ENCODE measurements around the gene GORASP2. TPM values are rescaled to one million over a fixed set of nuclear protein-coding genes. Genes with fewer than 3 reads are reported as not detected.
A peak's percentile ranks its signal among the peaks of the same experiment; 100 is the strongest.

The GORASP2 gene
- total RNA-seq (35.5 TPM), polyA plus RNA-seq (53.0 TPM)

DNA sequence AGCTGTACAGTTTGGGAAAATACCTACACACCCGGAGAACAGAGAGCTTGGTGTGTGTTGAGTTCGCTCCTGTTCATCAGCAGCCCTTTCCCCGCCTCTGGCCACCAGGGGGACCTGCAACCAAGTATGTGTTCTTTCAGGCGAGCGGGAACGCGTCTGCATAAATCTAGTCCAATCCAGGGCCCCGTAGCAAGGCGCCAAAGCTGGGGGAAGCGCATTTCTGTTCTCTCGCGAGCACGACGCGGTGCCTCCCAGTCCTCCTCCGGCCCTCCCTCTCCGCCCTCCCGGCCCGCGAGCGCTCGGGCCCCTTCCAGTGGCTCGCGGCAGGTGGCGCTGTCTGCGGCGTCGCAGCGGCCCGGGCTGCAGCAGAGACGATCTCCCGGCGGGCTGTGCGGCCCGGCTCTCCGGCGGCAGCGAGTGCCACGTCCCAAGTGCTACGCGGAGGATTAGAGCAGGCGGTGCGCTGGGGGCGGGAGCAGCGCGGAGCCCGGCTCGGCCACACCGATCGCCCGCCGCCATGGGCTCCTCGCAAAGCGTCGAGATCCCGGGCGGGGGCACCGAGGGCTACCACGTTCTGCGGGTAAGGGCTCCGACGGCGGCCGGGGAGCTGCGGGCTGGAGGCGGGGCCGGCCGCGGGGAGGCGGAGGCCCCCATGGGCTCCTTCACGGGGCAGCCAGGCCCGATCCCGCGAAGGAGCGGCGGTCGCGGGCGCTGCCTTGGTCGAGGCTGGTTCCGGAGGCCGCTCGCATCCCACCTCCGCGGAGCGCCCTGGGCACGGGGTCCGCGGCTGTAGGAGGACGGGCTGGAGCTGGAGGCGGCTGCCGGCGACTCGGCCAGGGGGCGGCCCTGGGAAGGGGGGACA is at the start of gene GORASP2:
Gene GORASP2 (plus strand): TSS at position 430 of the 862 bp plus-strand sequence. CDS start 88 bp downstream, at position 518.
- H3K4me3 ChIP-seq (ENCODE audit: low read depth, low read length) = peak within 1 kb of the TSS; percentile 91
- H3K36me3 ChIP-seq (ENCODE audit: insufficient read depth) = no peaks in the 10 kb centered on the region
- whole genome bisulfite sequencing = under 1% methylated on average over 95 of the region's 95 CpGs
- peak; percentile 97 for DNase-seq (ENCODE audit: extremely low spot score)
- H3K4me1 ChIP-seq (ENCODE audit: insufficient read depth) = no peaks in the 10 kb centered on the region
- peak within 1 kb of the TSS; percentile 93 for H3K27ac ChIP-seq (ENCODE audit: low read depth)

DNA sequence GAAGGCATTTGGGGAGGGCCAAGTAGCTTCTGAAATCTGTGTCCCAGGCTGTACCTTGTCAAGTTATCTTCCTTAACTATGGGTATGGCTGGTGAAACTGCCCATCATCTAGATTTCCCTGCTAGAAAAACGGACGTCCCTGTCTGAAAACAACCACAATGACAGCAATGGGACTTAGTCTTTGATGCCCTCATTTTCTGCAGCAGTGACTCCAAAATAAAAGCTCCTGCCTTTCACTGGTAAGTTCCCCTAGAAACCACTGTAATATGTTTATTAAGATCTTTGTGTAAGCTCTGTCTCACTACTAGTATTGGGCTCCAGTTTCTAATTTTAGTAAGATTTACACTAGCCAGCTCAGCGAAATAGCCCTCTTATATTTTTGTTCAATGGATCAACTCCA is 47.2 kb upstream of the GORASP2 start:
- H3K27ac ChIP-seq (ENCODE audit: low read depth) = no peak overlapping the region
- H3K36me3 ChIP-seq (ENCODE audit: insufficient read depth) = no peaks in the 10 kb centered on the region
- no peak for DNase-seq (ENCODE audit: extremely low spot score)
- 27% methylated on average over 3 of the region's 3 CpGs for WGBS
- H3K4me3 ChIP-seq (ENCODE audit: low read depth, low read length) = no peak overlapping the region
- no peaks in the 10 kb centered on the region for H3K4me1 ChIP-seq (ENCODE audit: insufficient read depth)

DNA sequence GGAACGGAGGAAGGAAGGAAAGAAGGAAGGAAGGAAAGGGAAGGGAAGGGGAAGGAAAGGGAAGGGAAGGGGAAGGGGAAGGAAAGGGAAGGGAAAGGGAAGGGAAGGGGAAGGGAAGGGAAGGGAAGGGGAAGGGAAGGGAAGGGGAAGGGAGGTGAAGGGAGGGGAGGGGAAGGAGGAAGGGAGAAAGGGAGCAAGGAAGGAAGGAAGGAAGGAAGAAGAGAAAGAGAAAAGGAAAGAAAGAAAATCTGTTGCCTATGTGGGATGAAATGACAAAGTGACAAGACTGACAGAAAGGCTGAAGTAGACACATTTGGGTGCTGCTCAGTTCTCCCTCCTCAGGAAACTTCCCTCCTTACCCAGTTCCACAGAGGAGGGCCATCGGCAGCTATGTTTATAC is 46.3 kb upstream of the GORASP2 start:
- Histone ChIP-seq H3K27ac (ENCODE audit: low read depth) (no peak overlapping the region), H3K4me3 (ENCODE audit: low read depth, low read length) (no peak overlapping the region)
- WGBS = 87% methylated on average over 2 of the region's 2 CpGs

DNA sequence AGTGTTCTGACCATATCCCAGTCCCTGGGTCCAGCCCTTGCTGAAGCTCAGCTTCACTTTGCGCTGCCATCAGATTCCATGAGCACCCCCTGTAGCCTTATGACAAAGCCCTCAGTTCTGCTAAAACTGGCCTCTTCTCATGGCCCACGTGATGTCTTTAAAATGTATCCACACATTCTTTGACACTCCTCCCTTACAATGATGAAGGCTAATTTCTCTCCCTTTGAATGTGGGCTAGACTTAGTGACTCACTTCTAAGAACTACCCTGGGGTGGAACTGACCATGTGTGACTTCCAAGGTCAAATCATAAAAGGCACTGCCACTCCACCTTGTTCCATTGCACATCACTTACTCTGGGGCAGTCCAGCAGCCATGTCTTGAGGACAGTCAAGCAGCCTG is 45.4 kb upstream of the GORASP2 start:
- no peaks in the 10 kb centered on the region for H3K36me3 ChIP-seq (ENCODE audit: insufficient read depth)
- no peak for DNase-seq (ENCODE audit: extremely low spot score)
- no peak overlapping the region for H3K4me3 ChIP-seq (ENCODE audit: low read depth, low read length)
- 86% methylated on average over 2 of the region's 2 CpGs for WGBS
- H3K27ac ChIP-seq (ENCODE audit: low read depth) = no peak overlapping the region
- no peaks in the 10 kb centered on the region for H3K4me1 ChIP-seq (ENCODE audit: insufficient read depth)

More for the DNA sequence above, 46.3 kb upstream of the GORASP2 start:
- Histone ChIP-seq H3K4me1 (ENCODE audit: insufficient read depth) (no peaks in the 10 kb centered on the region), H3K36me3 (ENCODE audit: insufficient read depth) (no peaks in the 10 kb centered on the region)
- DNase-seq (ENCODE audit: extremely low spot score) = no peak

DNA sequence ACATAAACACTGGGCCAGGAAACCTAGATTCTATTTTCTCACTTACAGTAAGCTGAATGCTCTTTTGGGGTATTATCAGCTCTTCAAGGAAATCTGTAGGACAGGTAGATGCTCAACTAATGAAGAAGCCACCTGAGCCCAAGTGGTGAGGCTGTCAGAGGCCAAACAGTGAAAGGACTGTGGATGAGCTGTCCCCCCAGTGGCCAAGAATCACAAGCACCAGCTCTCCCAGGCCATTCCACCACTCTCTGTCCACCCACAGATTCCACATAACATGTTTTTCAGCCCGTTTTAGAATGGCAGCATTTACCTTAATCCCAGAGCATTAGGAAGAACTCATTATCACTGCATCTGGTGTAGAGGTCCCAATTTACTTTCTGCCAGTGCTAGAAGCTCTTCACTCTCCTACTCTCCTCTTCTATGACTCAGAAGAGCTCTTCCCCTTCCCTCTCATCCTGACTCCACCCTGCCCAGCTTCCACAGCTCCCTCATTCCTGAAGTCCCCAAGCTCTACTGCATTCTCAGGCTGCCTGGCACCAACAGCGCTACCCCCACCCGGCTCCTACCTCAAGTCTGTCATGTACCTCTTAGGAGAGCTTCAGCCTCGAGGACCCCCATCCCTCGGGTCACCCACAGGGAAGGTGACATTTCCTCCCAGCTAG is 43.8 kb upstream of the GORASP2 start:
- Histone ChIP-seq H3K4me3 (ENCODE audit: low read depth, low read length) (no peak overlapping the region), H3K4me1 (ENCODE audit: insufficient read depth) (no peaks in the 10 kb centered on the region), H3K27ac (ENCODE audit: low read depth) (no peak overlapping the region), H3K36me3 (ENCODE audit: insufficient read depth) (no peaks in the 10 kb centered on the region)
- WGBS = 85% methylated on average over 5 of the region's 5 CpGs
- DNase-seq (ENCODE audit: extremely low spot score) = no peak

DNA sequence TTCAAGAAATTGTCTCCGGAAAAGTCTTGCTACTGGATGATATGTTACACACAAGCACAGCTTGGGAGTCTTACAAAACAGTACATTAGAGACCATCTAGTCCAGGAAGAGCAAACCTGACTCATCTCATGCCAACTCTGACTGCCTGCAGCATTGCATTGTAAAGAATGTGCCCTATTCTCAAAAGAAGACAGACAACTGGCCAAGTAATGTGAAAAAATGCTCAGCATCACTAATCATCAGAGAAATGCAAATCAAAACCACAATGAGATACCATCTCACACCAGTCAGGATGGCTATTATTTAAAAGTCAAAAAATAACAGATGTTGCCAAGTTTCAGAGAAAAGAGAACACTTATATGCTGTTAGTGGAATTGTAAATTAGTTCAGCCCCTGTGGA is 42.7 kb upstream of the GORASP2 start:
- WGBS = 90% methylated on average over 1 of the region's 1 CpG
- H3K36me3 ChIP-seq (ENCODE audit: insufficient read depth) = no peaks in the 10 kb centered on the region
- no peak overlapping the region for H3K4me3 ChIP-seq (ENCODE audit: low read depth, low read length)
- no peak for DNase-seq (ENCODE audit: extremely low spot score)
- H3K4me1 ChIP-seq (ENCODE audit: insufficient read depth) = no peaks in the 10 kb centered on the region
- H3K27ac ChIP-seq (ENCODE audit: low read depth) = no peak overlapping the region

DNA sequence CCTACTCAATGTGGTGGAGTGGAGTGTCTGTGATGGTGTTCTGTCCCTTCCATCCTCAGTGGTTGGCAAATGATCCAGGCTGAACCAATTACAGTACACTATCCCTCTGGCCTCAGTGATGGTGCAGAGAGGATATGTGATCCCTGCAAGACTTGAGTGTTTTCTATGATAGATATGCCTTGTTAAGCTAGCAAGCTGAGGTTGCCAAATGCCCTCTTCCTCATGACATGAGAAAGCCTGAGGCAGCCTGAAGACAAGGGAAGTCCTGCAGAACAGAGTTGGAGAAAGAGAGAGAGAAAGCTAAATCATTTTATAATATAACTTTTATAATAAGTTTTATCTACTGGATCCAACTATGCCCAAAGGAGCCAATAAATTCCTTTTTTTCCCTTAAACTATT is 41.6 kb upstream of the GORASP2 start:
- Histone ChIP-seq H3K27ac (ENCODE audit: low read depth) (no peak overlapping the region), H3K4me3 (ENCODE audit: low read depth, low read length) (no peak overlapping the region), H3K4me1 (ENCODE audit: insufficient read depth) (no peaks in the 10 kb centered on the region), H3K36me3 (ENCODE audit: insufficient read depth) (no peaks in the 10 kb centered on the region)
- no peak for DNase-seq (ENCODE audit: extremely low spot score)

DNA sequence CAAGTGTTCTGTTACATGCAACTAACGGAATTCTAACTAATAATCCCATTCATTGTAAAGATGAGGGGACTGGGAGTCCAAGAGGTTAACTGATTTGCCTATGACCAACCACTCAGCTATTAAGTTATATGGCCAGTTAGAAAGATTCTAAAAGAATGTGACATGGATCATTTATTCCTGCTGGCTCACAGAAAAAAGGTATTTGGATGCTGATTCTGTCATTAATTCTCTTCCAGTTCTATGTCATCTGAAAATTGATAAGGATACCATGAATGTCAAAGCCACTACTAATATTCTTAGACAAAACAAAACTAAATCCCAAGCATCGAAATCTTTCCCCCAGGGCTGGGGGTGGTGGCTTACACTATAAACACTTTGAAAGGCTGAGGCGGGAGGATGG is 41.2 kb upstream of the GORASP2 start:
- WGBS = 40% methylated on average over 3 of the region's 3 CpGs
- no peaks in the 10 kb centered on the region for H3K4me1 ChIP-seq (ENCODE audit: insufficient read depth)
- no peak for DNase-seq (ENCODE audit: extremely low spot score)
- H3K27ac ChIP-seq (ENCODE audit: low read depth) = no peak overlapping the region
- no peaks in the 10 kb centered on the region for H3K36me3 ChIP-seq (ENCODE audit: insufficient read depth)
- H3K4me3 ChIP-seq (ENCODE audit: low read depth, low read length) = no peak overlapping the region

DNA sequence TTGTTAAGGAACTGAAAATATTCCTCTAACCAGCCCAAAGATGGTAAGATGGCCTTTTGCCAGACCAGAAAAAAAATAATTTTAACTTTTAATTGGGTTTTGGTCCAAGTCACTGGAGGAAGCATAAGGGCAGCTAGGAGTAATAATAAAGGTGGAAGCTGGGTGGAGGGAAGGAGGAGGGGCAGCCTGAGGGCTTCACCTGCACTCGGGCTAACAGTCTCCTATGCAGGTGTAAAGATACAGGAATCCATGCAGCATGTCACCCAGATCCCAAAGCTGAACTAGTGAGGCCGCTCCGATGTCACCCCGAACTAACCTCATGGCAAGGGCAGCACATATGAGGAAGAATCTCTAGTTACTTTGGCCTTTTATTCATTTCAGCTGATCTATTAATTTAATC is 37.2 kb upstream of the GORASP2 start:
- WGBS = 90% methylated on average over 4 of the region's 4 CpGs
- no peaks in the 10 kb centered on the region for H3K36me3 ChIP-seq (ENCODE audit: insufficient read depth)
- no peaks in the 10 kb centered on the region for H3K4me1 ChIP-seq (ENCODE audit: insufficient read depth)
- no peak overlapping the region for H3K4me3 ChIP-seq (ENCODE audit: low read depth, low read length)
- no peak overlapping the region for H3K27ac ChIP-seq (ENCODE audit: low read depth)
- no peak for DNase-seq (ENCODE audit: extremely low spot score)

DNA sequence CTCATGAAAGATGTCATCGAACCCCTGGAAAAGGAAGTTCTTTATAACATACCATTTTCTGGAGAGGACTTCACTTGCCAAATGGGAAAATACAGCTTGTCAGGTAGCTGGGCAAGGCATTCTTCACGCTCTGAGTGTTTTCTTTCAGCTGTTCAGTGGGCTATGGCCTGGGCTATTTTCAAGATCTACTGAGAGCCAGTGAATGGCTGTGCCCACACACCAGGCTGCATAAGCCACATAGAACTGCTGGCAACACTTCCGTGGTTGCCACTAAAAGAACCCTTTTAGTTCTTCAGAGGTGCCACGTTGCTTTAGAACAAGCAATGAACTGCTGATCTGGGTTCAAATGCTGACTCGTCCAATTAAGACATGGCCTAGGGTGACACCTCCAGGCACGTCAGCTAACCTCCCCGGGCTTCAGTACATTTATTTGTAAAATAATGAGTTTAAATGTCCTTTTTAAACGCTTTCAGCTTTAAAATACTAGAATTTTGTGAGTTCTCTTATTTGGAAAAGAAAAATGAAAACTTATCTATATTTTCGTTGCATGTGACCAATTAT is 36.6 kb upstream of the GORASP2 start:
- no peak overlapping the region for H3K4me3 ChIP-seq (ENCODE audit: low read depth, low read length)
- H3K36me3 ChIP-seq (ENCODE audit: insufficient read depth) = no peaks in the 10 kb centered on the region
- H3K27ac ChIP-seq (ENCODE audit: low read depth) = no peak overlapping the region
- no peak for DNase-seq (ENCODE audit: extremely low spot score)
- WGBS = 88% methylated on average over 9 of the region's 9 CpGs
- no peaks in the 10 kb centered on the region for H3K4me1 ChIP-seq (ENCODE audit: insufficient read depth)

DNA sequence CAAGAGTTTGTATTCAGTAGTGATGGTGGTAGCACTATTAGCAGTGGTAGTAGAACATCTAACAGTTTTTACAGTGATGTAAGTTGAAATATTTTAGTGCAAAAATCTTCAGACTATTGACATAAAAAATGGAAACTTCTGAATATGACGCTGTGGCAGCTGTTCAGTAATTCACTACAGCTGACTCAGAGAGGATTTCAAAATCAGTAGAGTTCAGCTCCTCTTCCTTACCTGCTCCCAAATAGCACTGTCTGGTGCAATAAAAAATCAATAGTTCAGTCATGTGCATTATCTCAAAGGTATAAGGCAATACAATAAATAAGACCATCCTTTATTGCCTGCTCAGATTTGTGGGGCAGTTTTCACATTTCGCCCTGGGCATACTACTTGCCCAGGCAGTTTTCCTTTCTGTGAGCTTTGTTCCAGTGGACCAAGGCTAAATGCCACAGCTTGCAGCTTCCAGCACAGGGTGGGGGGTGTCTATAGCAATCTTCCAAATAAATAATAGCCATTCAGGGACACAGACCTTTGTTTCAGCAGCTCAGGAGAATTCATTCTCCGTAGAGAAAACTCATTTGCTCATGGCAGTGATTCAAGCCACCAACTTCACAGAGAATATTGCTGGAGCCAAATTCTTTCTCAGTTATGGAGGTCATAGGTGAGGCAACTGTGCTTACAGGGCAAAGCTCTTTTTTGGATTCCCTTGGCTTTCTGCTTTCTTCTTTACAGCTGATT is 33.9 kb upstream of the GORASP2 start:
- Histone ChIP-seq H3K27ac (ENCODE audit: low read depth) (no peak overlapping the region), H3K4me1 (ENCODE audit: insufficient read depth) (no peaks in the 10 kb centered on the region), H3K4me3 (ENCODE audit: low read depth, low read length) (no peak overlapping the region), H3K36me3 (ENCODE audit: insufficient read depth) (no peaks in the 10 kb centered on the region)
- WGBS = 56% methylated on average over 3 of the region's 3 CpGs
- no peak for DNase-seq (ENCODE audit: extremely low spot score)

DNA sequence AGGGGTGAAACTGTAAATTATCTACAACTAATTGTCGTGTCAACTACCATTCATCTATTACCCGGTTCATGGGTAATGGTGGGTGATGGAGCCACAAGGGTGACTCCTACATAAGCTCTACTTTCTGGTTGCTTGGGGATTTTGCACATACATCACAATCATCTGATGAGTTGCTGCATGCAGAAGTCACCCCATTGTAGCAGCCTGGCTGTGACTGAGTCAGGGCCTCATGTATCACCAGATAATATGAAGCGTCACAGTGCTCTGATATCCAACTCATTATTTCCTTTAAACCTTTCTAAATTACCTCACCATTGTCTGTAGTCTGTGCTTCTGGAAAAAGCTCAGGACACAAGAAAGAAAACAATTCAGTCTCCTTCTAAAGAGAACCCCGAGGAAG is 32.4 kb upstream of the GORASP2 start:
- WGBS = 68% methylated on average over 4 of the region's 4 CpGs
- no peak for DNase-seq (ENCODE audit: extremely low spot score)
- Histone ChIP-seq H3K4me1 (ENCODE audit: insufficient read depth) (no peaks in the 10 kb centered on the region), H3K27ac (ENCODE audit: low read depth) (no peak overlapping the region), H3K4me3 (ENCODE audit: low read depth, low read length) (no peak overlapping the region), H3K36me3 (ENCODE audit: insufficient read depth) (no peaks in the 10 kb centered on the region)

DNA sequence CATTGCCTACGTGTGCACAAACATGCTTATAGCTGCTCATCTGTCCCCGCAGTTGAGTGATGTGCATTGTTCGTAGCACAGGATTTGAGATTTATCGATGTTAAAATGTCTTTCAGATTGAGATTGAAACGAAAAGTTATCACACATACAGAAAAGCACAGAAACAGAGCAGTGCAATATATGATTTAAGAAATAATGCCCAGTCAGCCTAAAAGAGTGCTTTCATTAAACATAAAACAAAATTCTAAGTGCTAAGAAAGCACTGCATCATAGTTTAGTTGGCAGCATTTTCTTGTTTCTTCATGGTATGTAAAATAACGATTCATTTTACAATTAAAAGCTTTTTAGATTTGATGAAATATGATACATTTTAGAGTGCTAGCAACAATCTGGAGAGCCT is 31.9 kb upstream of the GORASP2 start:
- WGBS = 89% methylated on average over 6 of the region's 6 CpGs
- Histone ChIP-seq H3K27ac (ENCODE audit: low read depth) (no peak overlapping the region), H3K36me3 (ENCODE audit: insufficient read depth) (no peaks in the 10 kb centered on the region), H3K4me3 (ENCODE audit: low read depth, low read length) (no peak overlapping the region), H3K4me1 (ENCODE audit: insufficient read depth) (no peaks in the 10 kb centered on the region)
- DNase-seq (ENCODE audit: extremely low spot score) = no peak

Data from urinary bladder (tissue), 4 donors.